RPMI7951 (cell line): Measurements from ENCODE around the gene SLC12A4. TPM values are rescaled to one million over a fixed set of nuclear protein-coding genes. Genes with fewer than 3 reads are reported as not detected.

ENCODE experiments used
- total RNA-seq: library from RNA; depleted of rRNA; stranded (reverse); fragments of >200 nt; shearing (Covaris generic); gene quantifications from 2 replicates; pipeline ENCODE4 v1.2.3, GENCODE V29; 2014; rRNA removed

The SLC12A4 gene
- total RNA-seq, 1 experiment from 2014 or later: 37.0 TPM

Other genes starting within 250 kb of the SLC12A4 start
- 11.1 and 12.4 TPM in 2 replicates for gene GFOD2, start 249.3 kb downstream of the SLC12A4 start, total RNA-seq
- gene RANBP10, start 162.1 kb downstream of the SLC12A4 start, total RNA-seq: 2.6 and 2.9 TPM in 2 replicates
- 0.49 TPM in 1 of 2 replicates, not detected in the other for gene TSNAXIP1, start 161.7 kb downstream of the SLC12A4 start, total RNA-seq
- 36.2 and 41.8 TPM in 2 replicates for gene THAP11, start 126.3 kb downstream of the SLC12A4 start, total RNA-seq
- gene NUTF2, start 121.7 kb downstream of the SLC12A4 start, total RNA-seq: 392 and 459 TPM in 2 replicates
- 28.5 and 31.2 TPM in 2 replicates for gene CENPT, start 120.9 kb downstream of the SLC12A4 start, total RNA-seq
- 39.7 and 42.4 TPM in 2 replicates for gene EDC4, start 95.6 kb downstream of the SLC12A4 start, total RNA-seq
- 1.3 TPM in 1 of 2 replicates, not detected in the other for gene NRN1L, start 83.8 kb downstream of the SLC12A4 start, total RNA-seq
- 4.7 and 5.5 TPM in 2 replicates for gene PSKH1, start 75.4 kb downstream of the SLC12A4 start, total RNA-seq
- 0.24 and 0.98 TPM in 2 replicates for gene CTRL, start 36.8 kb downstream of the SLC12A4 start, total RNA-seq
- gene PSMB10, start 31.8 kb downstream of the SLC12A4 start, total RNA-seq: 75.7 and 107 TPM in 2 replicates
- gene LCAT, start 24.5 kb downstream of the SLC12A4 start, total RNA-seq: 3.1 and 6.0 TPM in 2 replicates
- gene DPEP3, start 11.9 kb upstream of the SLC12A4 start, total RNA-seq: not detected in 2 replicates
- gene DPEP2, start 30.8 kb upstream of the SLC12A4 start, total RNA-seq: not detected in 2 replicates
- not detected in 2 replicates for gene DPEP2NB, start 47.3 kb upstream of the SLC12A4 start, total RNA-seq
- 6.6 and 9.3 TPM in 2 replicates for gene DDX28, start 54.6 kb upstream of the SLC12A4 start, total RNA-seq
- gene DUS2, start 54.6 kb upstream of the SLC12A4 start, total RNA-seq: 18.7 and 18.9 TPM in 2 replicates
- gene NFATC3, start 116.7 kb upstream of the SLC12A4 start, total RNA-seq: 22.0 and 22.5 TPM in 2 replicates